Measurements from ENCODE around the gene CRY1.

CRY1 gene

DNA sequence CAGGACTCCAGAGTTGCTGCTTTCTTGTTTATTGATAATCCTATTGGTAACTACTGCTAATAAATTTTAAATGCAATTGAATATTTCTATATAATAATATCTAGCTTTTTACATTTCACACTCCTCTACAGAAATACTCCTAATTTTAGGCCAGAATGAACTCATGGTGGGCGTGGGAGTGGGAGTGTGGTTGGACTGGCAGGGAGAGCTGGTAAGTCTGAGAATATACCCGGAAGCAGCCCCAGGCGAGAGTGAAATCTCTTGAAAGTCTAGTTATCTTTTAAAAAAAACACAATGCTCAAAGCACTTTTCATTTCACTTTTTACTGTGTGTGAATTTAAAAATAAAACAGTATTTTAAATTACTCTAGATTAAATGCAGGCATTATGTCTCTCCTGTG, 132.9 kb downstream of the CRY1 start:
- no peak for DNase-seq (ENCODE audit: low read depth)

DNA sequence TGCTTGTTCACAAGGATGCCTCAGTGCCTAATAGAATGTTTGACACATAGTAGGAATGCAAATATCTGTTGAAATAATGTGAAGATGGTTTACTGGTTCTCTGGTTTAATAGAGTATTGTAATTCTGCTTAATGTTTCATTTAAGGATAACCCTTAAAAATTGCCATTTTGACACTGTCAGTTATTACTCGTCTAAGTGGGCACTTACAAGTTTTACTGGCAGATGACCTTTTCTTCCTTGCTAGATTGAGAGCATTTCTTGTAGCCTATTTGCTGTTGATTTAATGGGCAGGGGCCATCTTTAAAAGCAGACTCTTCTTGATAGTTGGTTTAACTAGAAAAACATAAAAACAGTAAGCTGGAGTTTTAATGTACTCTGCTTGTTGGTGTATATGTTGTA, 135.8 kb downstream of the CRY1 start:
- DNase-seq (ENCODE audit: low read depth), result no peak

DNA sequence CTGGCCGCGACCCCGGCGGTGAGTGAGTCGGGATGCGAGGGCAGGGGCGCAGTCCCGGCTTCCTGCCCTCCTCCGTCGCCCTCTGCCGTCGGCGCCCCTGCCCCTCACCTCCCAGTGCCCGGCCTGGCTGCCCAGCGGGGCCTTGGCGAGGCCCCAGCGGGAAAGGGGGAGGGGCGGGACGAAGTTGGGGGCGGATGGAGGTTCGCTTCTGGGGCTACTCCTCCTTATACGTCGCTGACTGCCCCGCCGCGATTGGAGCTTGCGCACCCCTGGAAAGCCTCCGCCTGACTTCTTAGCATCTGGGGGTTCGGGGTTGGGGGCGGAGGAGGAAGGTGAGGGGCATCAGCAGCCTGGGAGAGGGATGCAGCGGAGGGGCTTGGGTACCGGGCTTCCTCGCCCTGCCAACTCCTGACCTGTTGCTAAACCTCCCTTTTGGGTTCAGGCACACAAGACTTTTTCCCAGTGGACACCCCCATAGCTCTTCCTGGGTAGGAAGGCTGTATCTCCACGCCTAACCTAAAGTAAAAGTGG, 137.2 kb downstream of the CRY1 start:
- DNase-seq (ENCODE audit: low read depth), result peak; percentile 34

DNA sequence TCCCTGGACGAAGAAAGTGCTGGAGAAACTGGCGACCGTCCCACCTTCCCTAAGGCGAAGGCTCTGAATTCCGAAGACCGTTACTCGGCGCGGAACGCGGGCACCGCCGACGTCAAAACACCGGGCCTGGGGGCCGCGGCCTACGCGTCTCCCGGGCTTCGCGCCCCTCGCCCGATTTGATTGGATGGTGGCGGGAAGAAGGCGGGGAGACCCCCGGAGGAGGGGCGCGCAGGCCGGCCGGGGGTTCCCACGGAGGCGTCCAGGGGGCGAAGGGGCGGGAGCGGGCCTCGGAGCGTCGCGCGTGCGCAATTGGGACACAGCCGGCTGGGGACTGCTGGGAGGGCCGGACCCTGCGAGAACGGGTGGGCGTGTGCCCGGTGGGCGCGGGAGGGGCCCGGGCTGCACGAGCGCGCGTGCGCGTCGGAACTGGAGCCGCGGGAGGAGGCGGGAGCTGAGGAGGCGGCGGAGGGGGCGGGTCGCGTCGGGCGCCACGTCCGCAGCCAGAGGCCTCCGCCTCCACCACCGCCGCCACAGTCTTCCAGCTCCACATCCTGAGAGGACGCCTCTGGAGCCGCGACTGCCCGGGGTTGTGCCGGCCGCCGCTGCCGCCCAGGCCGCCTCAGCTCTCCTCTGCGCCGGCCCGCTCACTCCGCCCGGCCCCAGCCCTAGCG, 137.8 kb downstream of the CRY1 start, which contains the start of gene TMEM263:
TMEM263 (plus strand) TSS at position 531 of the 671 bp plus-strand sequence. CDS start 11,210 bp downstream, outside the sequence.
- DNase-seq (ENCODE audit: low read depth), result peak; percentile 87

DNA sequence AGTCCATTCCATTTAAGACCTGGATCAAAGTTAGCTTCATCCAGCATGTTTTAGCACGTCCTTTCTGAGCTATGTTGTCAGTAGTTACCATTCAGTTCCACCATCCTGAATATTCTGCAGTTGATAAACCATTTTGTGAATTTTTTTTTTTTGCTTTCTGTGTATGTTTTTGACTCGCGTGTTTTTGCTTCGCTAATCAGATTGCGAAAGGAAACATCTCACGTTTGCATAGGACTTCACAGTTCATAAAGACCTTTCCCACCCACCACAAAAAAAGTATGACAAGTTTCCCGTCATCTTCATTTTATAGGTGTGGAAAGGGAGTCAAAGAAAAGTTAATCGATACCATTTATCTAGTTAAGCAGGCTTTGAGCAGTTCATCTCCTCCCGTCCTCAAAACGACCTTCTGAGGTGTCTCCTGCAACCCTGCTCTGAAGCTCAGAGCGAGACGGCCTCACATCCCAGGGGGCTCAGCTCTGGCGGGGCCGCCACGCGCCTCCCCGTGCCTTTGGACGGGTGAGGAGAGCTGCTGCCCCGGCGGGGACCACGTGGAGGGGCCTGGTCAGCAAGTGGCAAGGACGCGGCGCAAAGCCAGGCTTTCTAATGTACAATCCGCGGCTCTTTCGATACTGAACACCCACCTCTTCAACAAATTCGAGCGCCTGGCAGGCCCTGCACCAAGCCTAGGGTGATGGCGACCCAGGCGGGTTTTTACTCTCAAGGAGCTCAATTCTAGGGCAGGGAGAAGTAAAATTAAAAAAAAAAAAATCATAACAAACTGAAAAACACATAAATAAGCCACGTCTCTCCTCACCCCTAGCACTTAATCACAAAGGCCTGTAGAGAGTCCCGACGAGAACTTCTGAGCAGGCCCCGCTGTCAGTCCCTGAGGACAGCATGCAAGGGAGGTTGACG, 138.6 kb downstream of the CRY1 start:
- peak; percentile 1 for DNase-seq (ENCODE audit: low read depth)

- no peak for DNase-seq (ENCODE audit: low read depth)
Observed at GRCh38 chr12:106953352-106954250, 139.7 kb downstream of the CRY1 start.

GRCh38 chr12:106950591-106950990, 142.8 kb downstream of the CRY1 start:
- DNase-seq (ENCODE audit: low read depth), result no peak

GRCh38 chr12:106947461-106947860, 145.9 kb downstream of the CRY1 start:
- DNase-seq (ENCODE audit: low read depth), result no peak

GRCh38 chr12:106945261-106945851, 148.0 kb downstream of the CRY1 start:
- no peak for DNase-seq (ENCODE audit: low read depth)

DNA sequence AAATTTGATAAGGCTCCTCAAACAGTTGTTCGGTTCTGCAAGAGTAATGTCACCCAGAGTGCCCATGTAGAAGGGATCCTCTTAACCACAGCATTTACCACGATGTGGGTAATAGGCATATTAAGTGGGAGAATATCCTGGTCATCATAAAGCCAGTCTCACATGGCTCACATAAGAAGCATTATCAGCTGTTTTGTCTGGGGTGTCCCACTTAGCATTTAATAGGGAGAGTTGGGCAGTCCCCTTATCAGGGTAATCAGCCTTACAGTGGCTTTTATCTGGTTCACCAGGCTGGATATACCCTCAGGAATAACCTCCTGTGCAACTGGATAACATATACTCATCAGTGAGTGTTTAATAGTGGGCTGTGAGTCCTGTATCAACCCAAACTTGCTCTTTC, 150.6 kb downstream of the CRY1 start:
- DNase-seq (ENCODE audit: low read depth), result no peak

DNA sequence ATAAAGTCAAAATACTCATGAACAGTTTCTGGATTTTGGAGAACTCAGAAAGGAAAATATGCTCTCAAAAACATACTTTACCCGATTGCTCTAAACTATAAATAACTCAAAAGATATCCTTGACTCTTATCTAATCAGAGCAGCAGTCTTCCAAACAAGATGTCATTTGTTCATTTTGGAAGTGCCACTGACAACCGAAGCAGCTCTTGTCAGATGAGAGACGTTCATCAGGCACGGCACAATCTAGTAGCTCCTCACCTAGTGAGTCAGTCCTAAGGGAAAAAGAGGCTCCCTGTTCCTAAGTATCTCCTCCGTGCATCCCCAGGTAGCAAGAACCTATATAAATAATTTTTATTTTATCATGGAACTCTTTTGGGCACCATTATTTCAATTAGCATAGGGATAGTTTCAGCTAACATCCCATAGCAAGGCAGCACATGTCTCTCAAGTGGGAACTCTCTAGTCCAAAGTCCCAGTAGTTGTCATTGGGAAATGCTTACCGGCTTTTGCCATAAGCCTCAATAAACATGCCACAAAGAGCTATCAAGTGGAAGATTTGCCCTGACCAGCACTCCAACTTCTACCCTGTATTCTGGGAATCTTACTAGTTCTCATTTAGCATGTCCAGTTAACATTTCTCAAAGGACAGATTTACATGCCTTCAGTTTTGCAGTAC, 151.7 kb downstream of the CRY1 start:
- DNase-seq (ENCODE audit: low read depth), result no peak

Measured in activated T-helper 9 cell treated with anti-CD3 and anti-CD28 coated beads, Interleukin-2, amount 50 U/mL, for 16 hours (primary cell).